PC-9 (cell line): ENCODE results near the gene NDUFC2. TPM values are rescaled to one million over a fixed set of nuclear protein-coding genes. Genes with fewer than 3 reads are reported as not detected.

Source experiments
- BruUV-seq: library from RNA; stranded (reverse); fragments of 400-500 nt; replicated peaks from 2 replicates; lab custom pipeline; 2021; lab: Mats Ljungman, UMichigan
- CTCF ChIA-PET: fragments of 300-600 bp; sonication (Branson Sonifier 250); formaldehyde crosslinking; loops from one replicate; lab custom pipeline; 2022; ENCODE audit warnings: antibody characterized with exemption; lab: Charles Lee
- POLR2A ChIA-PET: fragments of 300-600 bp; sonication (Branson Sonifier 250); formaldehyde crosslinking; loops from one replicate; lab custom pipeline; 2022; ENCODE audit warnings: antibody characterized with exemption; ENCODE audit not compliant: unreplicated experiment; lab: Charles Lee
- DNase-seq, 2 experiments: peaks; one replicate each; pipeline versions ENCODE4 v3.0.0 to v3.0.0-alpha.2; 2015 to 2022; ENCODE audit warnings: mixed read lengths in 1 of 2
- H2AFZ ChIP-seq: fragments of 200-600 bp; sonication (generic); 2 replicates; pipeline ENCODE4 v1.8.1; 2017; ENCODE audit warnings: antibody characterized with exemption
- H3F3A ChIP-seq: fragments of 200-600 bp; sonication (generic); 2 replicates; pipeline ENCODE4 v1.8.1; 2017; ENCODE audit warnings: antibody characterized with exemption, mild to moderate bottlenecking, low read depth; ENCODE audit not compliant: insufficient read depth
- H3K27ac ChIP-seq: fragments of 200-600 bp; sonication (generic); 2 replicates; pipeline ENCODE4 v1.6.1; 2016; ENCODE audit warnings: mixed run types
- H3K27me3 ChIP-seq: fragments of 200-600 bp; sonication (generic); 2 replicates; pipeline ENCODE4 v1.6.1; 2016; ENCODE audit warnings: low read depth, mixed run types; ENCODE audit not compliant: insufficient read depth
- H3K36me3 ChIP-seq: fragments of 200-600 bp; sonication (generic); 2 replicates; pipeline ENCODE4 v1.6.1; 2016; ENCODE audit warnings: low read depth, mixed run types
- H3K4me1 ChIP-seq: fragments of 200-600 bp; sonication (generic); replicated peaks from 2 replicates; pipeline ENCODE4 v1.6.1; 2016; ENCODE audit warnings: mixed run types; ENCODE audit not compliant: insufficient read depth
- H3K4me2 ChIP-seq: fragments of 200-600 bp; sonication (generic); 2 replicates; pipeline ENCODE4 v1.6.1; 2017; ENCODE audit warnings: mixed run types
- H3K4me3 ChIP-seq: fragments of 200-600 bp; sonication (generic); 2 replicates; pipeline ENCODE4 v1.6.1; 2016; ENCODE audit warnings: mixed run types
- H3K79me2 ChIP-seq: fragments of 200-600 bp; sonication (generic); 2 replicates; pipeline ENCODE4 v1.6.1; 2017; ENCODE audit warnings: low read depth, mixed run types
- H3K9me2 ChIP-seq: fragments of 200-600 bp; sonication (generic); 2 replicates; pipeline ENCODE4 v1.8.1; 2017; ENCODE audit warnings: mild to moderate bottlenecking; ENCODE audit not compliant: insufficient read depth
- H3K9me3 ChIP-seq: fragments of 200-600 bp; sonication (generic); 2 replicates; pipeline ENCODE4 v1.8.1; 2016; ENCODE audit warnings: low read depth; ENCODE audit not compliant: insufficient read depth
- H4K20me1 ChIP-seq: fragments of 200-600 bp; sonication (generic); 2 replicates; pipeline ENCODE4 v1.8.1; 2017; ENCODE audit not compliant: insufficient read depth
- EZH2 ChIP-seq: fragments of 200-600 bp; sonication (generic); IDR thresholded peaks from 2 replicates; pipeline ENCODE4 v1.8.0; 2017; ENCODE audit warnings: antibody characterized with exemption, low read depth
- intact Hi-C: fragments of 100-400 bp; cut with micrococcal nuclease; formaldehyde crosslinking; loops from one replicate; pipeline ENCODE4 v1.10.0; 2022; ENCODE audit not compliant: unreplicated experiment
- total RNA-seq: library from RNA; stranded (reverse); gene quantifications from 2 replicates; pipeline ENCODE4 v1.2.3, GENCODE V29; 2021
- TF ChIP-seq, protein P1 (sequence below): fragments of 200-600 bp; sonication (generic); conservative IDR thresholded peaks from 2 replicates; pipeline ENCODE4 v1.6.1; 2017; ENCODE audit warnings: mixed run types, antibody characterized with exemption, mild to moderate bottlenecking, moderate library complexity

NDUFC2 gene
- total RNA-seq, 1 experiment from 2014 or later, result 380 TPM

DNA sequence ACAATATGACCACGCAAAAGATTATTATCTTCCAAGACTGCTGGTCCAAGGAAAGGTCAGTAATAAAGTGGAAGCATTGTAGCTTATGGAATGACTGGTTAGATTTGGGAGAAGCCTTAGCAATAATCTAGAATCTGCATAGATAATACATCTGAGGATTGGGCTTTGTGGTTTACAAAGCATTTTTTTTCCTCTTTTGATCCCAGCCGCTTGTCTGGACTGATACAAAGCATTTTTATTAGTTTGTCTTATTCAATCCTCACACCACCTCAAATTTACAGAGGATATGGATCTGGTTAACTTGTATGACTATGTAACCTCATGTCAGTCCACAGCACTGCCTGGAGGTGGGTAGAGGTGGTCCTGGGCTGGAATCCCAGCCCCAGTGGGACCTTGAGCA is 17.0 kb downstream of the NDUFC2 start:
- no TSS peak for BruUV-seq
- Histone ChIP-seq H3K4me2 (no peak overlapping the region), H3K9me3 (no peaks in the 10 kb centered on the region), H3K36me3 (peaks cover 4% of the 10 kb centered on the region; the same call in 1 of the 2 replicates), H3K4me3 (no peak overlapping the region), H2AFZ (no peak overlapping the region), H3K4me1 (no peaks in the 10 kb centered on the region), H3F3A (no peaks in the 10 kb centered on the region), H3K79me2 (no peaks in the 10 kb centered on the region), H3K27ac (no peak overlapping the region), H4K20me1 (no peaks in the 10 kb centered on the region), H3K9me2 (no peaks in the 10 kb centered on the region), H3K27me3 (no peaks in the 10 kb centered on the region)
- no peak for TF ChIP-seq EZH2
- TF ChIP-seq, protein P1, sequence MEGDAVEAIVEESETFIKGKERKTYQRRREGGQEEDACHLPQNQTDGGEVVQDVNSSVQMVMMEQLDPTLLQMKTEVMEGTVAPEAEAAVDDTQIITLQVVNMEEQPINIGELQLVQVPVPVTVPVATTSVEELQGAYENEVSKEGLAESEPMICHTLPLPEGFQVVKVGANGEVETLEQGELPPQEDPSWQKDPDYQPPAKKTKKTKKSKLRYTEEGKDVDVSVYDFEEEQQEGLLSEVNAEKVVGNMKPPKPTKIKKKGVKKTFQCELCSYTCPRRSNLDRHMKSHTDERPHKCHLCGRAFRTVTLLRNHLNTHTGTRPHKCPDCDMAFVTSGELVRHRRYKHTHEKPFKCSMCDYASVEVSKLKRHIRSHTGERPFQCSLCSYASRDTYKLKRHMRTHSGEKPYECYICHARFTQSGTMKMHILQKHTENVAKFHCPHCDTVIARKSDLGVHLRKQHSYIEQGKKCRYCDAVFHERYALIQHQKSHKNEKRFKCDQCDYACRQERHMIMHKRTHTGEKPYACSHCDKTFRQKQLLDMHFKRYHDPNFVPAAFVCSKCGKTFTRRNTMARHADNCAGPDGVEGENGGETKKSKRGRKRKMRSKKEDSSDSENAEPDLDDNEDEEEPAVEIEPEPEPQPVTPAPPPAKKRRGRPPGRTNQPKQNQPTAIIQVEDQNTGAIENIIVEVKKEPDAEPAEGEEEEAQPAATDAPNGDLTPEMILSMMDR, result no peak
- DNase-seq, result no peak
- intact Hi-C loops, result no loop called here
- ChIA-PET CTCF (interaction anchor here (0.5 kb wide), 1 partner anchor 42 kb away, joined by 3 read pairs; no protein-coding TSS in a partner anchor), POLR2A (interaction anchor here (0.6 kb wide), 1 partner anchor 68 kb away, joined by 6 read pairs; no protein-coding TSS in a partner anchor)

- no peaks in the 10 kb centered on the region for H3F3A ChIP-seq
- no peak overlapping the region for H2AFZ ChIP-seq
- no peak overlapping the region for H3K4me2 ChIP-seq
- no peak for DNase-seq
- H3K9me3 ChIP-seq, result no peaks in the 10 kb centered on the region
- ChIA-PET POLR2A (no interaction called here), CTCF (no interaction called here)
- H3K4me3 ChIP-seq, result no peak overlapping the region
- no peaks in the 10 kb centered on the region for H3K9me2 ChIP-seq
- no peaks in the 10 kb centered on the region for H4K20me1 ChIP-seq
- H3K27me3 ChIP-seq, result no peaks in the 10 kb centered on the region
- no peak for TF ChIP-seq EZH2
- TF ChIP-seq, protein P1, result no peak
- BruUV-seq, result no TSS peak
- H3K79me2 ChIP-seq, result no peaks in the 10 kb centered on the region
- H3K36me3 ChIP-seq, result no peaks in the 10 kb centered on the region
- intact Hi-C loops, result no loop called here
- H3K27ac ChIP-seq, result no peak overlapping the region
- no peaks in the 10 kb centered on the region for H3K4me1 ChIP-seq
Measured at GRCh38 chr11:78061921-78062311, 17.7 kb downstream of the NDUFC2 start.

GRCh38 chr11:78061088-78061920 is 18.4 kb downstream of the NDUFC2 start:
- no peaks in the 10 kb centered on the region for H3K27me3 ChIP-seq
- no peak overlapping the region for H3K4me2 ChIP-seq
- no TSS peak for BruUV-seq
- no peaks in the 10 kb centered on the region for H3K4me1 ChIP-seq
- no peaks in the 10 kb centered on the region for H3K9me2 ChIP-seq
- H3K4me3 ChIP-seq, result no peak overlapping the region
- no peaks in the 10 kb centered on the region for H3K9me3 ChIP-seq
- POLR2A ChIA-PET, result no interaction called here
- no peak for DNase-seq
- intact Hi-C loops, result no loop called here
- H3F3A ChIP-seq, result no peaks in the 10 kb centered on the region
- CTCF ChIA-PET, result interaction anchor here (0.6 kb wide), 1 partner anchor 305 kb away, joined by 13 read pairs; no protein-coding TSS in a partner anchor
- H3K36me3 ChIP-seq, result no peaks in the 10 kb centered on the region
- no peaks in the 10 kb centered on the region for H3K79me2 ChIP-seq
- H3K27ac ChIP-seq, result no peak overlapping the region
- TF ChIP-seq, protein P1, result no peak
- TF ChIP-seq EZH2, result no peak
- no peak overlapping the region for H2AFZ ChIP-seq
- H4K20me1 ChIP-seq, result no peaks in the 10 kb centered on the region
